Measurements from ENCODE around the gene AGRN. TPM values are rescaled to one million over a fixed set of nuclear protein-coding genes. Genes with fewer than 3 reads are reported as not detected.

The AGRN gene
- total RNA-seq, 2 donors from 2014 or later = 87.7 to 92.4 TPM

GRCh38 chr1:1079408-1080121 is 59.6 kb downstream of the AGRN start:
- TF ChIP-seq POLR2A (IDR thresholded peaks at IDR 0.05) (peak; percentile 24), POLR2AphosphoS5 (IDR thresholded peaks at IDR 0.05) (peak; percentile 6)
- TF ChIP-seq, protein P1, sequence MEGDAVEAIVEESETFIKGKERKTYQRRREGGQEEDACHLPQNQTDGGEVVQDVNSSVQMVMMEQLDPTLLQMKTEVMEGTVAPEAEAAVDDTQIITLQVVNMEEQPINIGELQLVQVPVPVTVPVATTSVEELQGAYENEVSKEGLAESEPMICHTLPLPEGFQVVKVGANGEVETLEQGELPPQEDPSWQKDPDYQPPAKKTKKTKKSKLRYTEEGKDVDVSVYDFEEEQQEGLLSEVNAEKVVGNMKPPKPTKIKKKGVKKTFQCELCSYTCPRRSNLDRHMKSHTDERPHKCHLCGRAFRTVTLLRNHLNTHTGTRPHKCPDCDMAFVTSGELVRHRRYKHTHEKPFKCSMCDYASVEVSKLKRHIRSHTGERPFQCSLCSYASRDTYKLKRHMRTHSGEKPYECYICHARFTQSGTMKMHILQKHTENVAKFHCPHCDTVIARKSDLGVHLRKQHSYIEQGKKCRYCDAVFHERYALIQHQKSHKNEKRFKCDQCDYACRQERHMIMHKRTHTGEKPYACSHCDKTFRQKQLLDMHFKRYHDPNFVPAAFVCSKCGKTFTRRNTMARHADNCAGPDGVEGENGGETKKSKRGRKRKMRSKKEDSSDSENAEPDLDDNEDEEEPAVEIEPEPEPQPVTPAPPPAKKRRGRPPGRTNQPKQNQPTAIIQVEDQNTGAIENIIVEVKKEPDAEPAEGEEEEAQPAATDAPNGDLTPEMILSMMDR (IDR thresholded peaks at IDR 0.05) = no peak
- no peak overlapping the region for H3K27ac ChIP-seq
- H3K9me3 ChIP-seq = no peaks in the 10 kb centered on the region
- DNase-seq (ENCODE audit: low spot score) = no peak
- H3K36me3 ChIP-seq = no peaks in the 10 kb centered on the region
- intact Hi-C loops (cut with DNase I) = no loop called here
- H3K27me3 ChIP-seq (replicated peaks; ENCODE audit: insufficient read depth) = no peaks in the 10 kb centered on the region
- H3K4me3 ChIP-seq = peak overlapping the region; percentile 8 to 26
- H3K4me1 ChIP-seq (replicated peaks) = peaks cover 9% of the 10 kb centered on the region
- under 1% methylated on average over 36 of the region's 38 CpGs for WGBS

GRCh38 chr1:1080122-1080757 is 60.3 kb downstream of the AGRN start:
- Histone ChIP-seq H3K4me3 (peak overlapping the region; percentile 8 to 26), H3K27me3 (replicated peaks; ENCODE audit: insufficient read depth) (no peaks in the 10 kb centered on the region), H3K27ac (no peak overlapping the region), H3K9me3 (no peaks in the 10 kb centered on the region), H3K36me3 (no peaks in the 10 kb centered on the region), H3K4me1 (replicated peaks) (peaks cover 9% of the 10 kb centered on the region)
- WGBS = under 1% methylated on average over 22 of the region's 23 CpGs
- DNase-seq (ENCODE audit: low spot score) = no peak
- intact Hi-C loops (cut with DNase I) = no loop called here
- no peak for TF ChIP-seq POLR2AphosphoS5 (IDR thresholded peaks at IDR 0.05)
- TF ChIP-seq POLR2A (IDR thresholded peaks at IDR 0.05) = no peak
- TF ChIP-seq, protein P1 (IDR thresholded peaks at IDR 0.05) = no peak

- Histone ChIP-seq H3K4me1 (replicated peaks) (peaks cover 9% of the 10 kb centered on the region), H3K9me3 (no peaks in the 10 kb centered on the region), H3K36me3 (no peaks in the 10 kb centered on the region), H3K27ac (no peak overlapping the region), H3K4me3 (no peak overlapping the region), H3K27me3 (replicated peaks; ENCODE audit: insufficient read depth) (no peaks in the 10 kb centered on the region)
- no peak for TF ChIP-seq POLR2A (IDR thresholded peaks at IDR 0.05)
- TF ChIP-seq, protein P1 (IDR thresholded peaks at IDR 0.05) = no peak
- TF ChIP-seq POLR2AphosphoS5 (IDR thresholded peaks at IDR 0.05) = no peak
- 45% methylated on average over 9 of the region's 9 CpGs for WGBS
- no peak for DNase-seq (ENCODE audit: low spot score)
- intact Hi-C loops (cut with DNase I) = no loop called here
Measured at GRCh38 chr1:1080951-1081310, 61.0 kb downstream of the AGRN start.

DNA sequence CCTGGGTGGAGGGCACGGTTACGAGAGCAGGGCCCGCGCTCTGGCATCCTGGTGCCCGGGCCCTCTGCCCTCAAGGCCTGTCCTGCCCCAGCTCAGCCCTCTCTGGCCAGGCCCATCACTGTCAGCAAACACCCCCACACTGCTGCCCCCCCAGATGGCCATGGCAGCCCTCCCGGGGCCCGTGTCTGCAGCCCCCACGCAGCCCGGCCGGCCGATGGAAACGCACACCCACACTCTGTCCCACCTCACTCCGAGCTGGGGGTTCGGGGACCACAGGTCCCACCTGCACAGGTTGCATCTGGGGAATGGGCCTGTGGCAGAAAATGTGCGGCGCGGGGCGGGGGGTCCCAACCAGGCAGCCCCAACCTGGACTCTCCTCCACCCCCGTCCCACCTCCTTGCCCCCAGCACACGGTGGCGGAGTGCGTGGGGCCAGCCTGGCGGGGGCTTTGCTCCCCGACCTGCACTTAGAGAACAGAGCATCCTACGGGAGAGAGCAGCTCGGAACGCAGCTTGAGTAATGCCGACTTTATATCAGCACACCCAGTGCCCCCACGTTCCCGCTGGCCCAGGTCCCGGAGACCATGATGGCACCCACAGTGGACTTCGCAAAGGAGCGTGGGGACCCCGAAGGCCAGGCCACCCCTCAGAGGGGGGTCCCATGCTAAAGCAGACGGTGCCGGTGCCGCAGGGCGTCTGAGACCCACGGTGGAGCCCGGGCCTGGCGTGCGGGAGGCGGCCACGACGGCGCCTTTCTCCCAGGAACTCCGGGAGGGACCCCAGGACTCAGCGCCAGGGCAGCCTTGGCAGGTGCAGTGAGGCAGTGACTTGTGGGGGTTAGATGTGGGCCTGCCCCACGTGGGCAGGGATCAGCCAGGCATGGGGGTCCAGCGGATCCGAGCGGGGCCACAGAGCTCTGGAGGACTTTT is 61.7 kb downstream of the AGRN start:
- intact Hi-C loops (cut with DNase I) = no loop called here
- 89% methylated on average over 44 of the region's 52 CpGs for WGBS
- no peak overlapping the region for H3K4me3 ChIP-seq
- no peaks in the 10 kb centered on the region for H3K9me3 ChIP-seq
- no peaks in the 10 kb centered on the region for H3K27me3 ChIP-seq (replicated peaks; ENCODE audit: insufficient read depth)
- no peaks in the 10 kb centered on the region for H3K36me3 ChIP-seq
- TF ChIP-seq POLR2A (IDR thresholded peaks at IDR 0.05) (no peak), POLR2AphosphoS5 (IDR thresholded peaks at IDR 0.05) (no peak)
- TF ChIP-seq, protein P1 (IDR thresholded peaks at IDR 0.05) = no peak
- peaks cover 9% of the 10 kb centered on the region for H3K4me1 ChIP-seq (replicated peaks)
- no peak overlapping the region for H3K27ac ChIP-seq
- DNase-seq (ENCODE audit: low spot score) = no peak
